Smooth muscle cell of bladder (primary cell): ENCODE data around the gene ABCD1. TPM values are rescaled to one million over a fixed set of nuclear protein-coding genes. Genes with fewer than 3 reads are reported as not detected.

Experiments
- total RNA-seq: library from RNA; depleted of rRNA; stranded (reverse); fragments of >200 nt; gene quantifications from 2 replicates; pipeline ENCODE4 v1.2.3, GENCODE V29; 2014

ABCD1 gene
- total RNA-seq: 7.3 and 11.2 TPM in 2 replicates

DNA sequence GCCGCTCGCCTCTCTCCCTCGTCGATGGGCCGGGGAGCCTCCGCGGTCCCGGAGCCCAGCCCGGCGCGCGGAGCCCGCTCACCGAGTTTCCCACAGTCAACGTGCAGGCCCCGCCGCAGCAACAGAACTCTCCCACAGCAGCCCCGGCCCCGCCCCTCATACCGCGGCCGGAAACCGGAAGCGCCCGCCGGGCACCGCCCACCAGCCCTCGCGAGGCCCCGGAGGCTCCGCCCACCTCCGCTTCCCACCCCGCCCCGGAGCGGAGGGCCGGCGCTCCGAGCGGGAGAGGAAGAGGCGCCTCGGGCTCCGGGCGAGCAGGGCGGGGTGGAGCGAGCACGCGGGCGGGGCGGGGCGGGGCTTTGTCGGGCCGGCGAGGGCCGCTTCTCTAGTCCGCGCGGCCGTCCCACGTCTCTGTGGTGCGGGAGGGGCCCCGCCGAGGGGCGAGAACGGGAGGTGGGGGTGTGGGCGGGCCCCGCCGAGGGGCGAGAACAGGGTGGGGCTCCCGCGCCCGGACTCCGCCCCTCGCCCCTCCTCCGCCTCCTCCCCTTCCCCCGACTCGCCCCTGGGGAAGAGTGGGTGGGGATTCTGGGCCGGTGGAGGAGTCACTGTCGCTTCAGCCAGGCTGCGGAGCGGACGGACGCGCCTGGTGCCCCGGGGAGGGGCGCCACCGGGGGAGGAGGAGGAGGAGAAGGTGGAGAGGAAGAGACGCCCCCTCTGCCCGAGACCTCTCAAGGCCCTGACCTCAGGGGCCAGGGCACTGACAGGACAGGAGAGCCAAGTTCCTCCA lies at the start of gene ABCD1, which contains the start of gene BCAP31:
Gene ABCD1, plus strand, starts transcription at position 605 of the 787 bp plus-strand sequence. CDS start 411 bp downstream, outside the sequence.
Gene BCAP31, minus strand, starts transcription at position 136 of the 787 bp plus-strand sequence. CDS start 1,143 bp downstream, outside the sequence.

DNA sequence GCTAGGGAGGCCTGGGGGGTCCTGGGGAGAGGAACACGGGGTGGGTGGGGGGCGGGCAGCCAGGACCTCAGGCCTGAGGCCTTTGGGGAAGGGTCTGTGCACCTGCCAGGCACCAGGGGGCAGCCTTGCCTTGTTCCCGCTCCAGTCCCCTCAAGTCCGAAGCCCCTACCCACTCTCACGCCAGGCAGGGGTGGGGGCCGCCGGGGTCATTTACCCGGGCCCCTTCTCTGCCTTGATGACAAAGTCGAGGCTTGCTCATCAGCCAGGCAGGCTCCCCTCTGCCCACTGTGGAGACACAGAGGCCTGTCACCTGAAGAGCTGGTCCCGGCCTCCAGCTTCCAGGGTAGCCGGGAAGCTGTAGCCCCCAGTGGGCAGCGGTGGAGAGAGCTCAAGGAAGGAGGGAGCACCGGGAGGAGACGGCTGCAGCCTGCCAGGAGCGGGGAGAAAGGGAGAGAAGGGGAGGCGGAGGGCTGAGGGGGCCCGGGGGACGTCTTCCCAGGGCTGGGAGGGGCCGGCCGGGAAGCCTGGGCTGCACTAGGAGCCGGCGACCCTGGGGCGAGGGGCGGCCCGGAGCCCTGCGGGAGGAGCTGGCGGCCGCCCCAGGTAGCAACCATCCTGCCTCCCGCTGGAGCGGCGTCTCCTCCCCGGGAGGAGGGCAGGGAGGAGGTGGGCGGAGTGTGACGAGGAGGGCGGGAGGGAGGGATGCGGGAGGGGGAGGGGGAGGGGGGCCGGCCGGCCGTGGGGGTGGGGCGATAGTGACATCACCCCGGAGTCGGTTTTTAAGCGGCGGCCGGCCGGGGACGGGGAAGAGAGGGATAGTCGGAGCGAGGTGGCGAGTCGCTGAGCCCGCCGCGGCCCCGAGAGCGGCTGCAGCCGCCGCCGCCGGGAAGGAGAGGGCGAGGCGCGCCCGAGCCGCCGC lies 37.3 kb upstream of the ABCD1 start, which contains the start of gene SLC6A8:
Gene SLC6A8, plus strand, starts transcription at position 806 of the 919 bp plus-strand sequence. CDS start 649 bp downstream, outside the sequence.

DNA sequence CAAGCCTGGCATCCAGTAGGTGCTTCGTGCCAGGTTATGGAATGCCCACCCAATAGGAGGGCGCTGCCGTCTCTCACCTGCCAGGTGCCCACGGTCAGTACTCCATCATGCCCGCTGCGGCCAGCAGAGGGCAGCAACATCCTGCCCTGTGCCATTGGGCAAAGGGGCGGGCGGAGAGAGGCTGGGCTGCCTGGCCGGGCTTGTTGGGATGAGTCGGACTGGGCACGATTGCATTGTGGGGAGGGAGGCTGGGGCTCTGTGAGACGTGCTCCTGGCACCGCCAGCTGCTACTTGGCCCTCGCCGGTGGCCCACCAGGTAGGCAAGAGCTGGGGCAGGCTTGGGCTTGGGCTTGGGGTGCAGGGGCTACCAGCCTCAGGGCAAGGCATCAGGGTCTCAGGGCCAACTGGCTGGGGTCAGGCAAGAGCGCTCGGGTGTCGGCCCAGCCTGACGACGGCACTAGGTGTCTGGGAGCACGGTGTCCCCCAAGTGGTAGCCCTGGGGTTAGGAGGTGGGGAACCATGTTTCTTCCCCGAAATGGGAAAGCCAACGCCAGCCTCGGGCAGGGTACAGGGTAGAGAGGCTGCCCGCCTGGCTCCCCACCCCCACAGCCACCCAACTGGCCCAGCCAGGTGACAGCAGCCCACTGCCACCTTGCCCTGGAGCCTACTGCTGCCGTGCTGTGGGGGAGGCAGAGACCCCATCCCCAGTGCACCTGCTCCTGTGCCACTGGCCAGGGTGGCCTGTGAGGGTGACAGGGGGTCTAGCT lies 39.5 kb downstream of the ABCD1 start, which contains the start of gene PLXNB3:
Gene PLXNB3, plus strand, starts transcription at position 261 of the 767 bp plus-strand sequence. CDS start 1,287 bp downstream, outside the sequence.

DNA sequence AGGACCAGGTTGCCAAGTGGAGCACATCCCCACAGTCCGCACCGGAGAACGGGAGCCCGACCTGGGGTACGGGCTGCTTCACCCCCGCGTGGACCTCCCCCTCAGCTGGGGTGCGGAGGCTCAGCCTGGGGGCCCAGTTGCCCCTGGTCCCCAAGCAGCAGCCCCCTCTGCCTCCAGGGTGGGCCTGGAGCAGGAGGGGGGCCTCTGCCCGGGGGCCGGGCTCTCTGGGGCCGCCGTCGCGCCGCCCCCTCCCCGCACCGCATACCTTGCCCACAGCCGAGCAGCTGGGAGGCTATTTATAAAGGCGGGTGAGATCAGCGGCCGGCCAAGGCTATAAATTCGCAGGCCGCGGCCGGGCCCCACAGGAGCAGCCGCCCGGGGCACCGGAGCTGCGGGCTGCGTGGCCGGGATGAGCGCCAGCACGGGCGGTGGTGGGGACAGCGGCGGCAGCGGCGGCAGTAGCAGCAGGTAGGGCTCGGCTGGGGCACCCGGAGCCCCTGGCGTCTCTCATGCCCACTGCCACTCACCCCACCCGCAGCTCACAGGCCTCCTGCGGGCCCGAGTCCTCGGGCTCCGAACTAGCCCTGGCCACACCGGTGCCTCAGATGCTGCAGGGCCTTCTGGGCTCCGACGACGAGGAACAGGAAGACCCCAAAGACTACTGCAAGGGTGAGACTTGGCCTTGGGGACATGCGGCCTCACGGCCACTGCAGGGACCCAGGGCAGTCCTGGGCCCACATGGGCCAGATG lies 56.2 kb downstream of the ABCD1 start, which contains the start of gene SRPK3:
Gene SRPK3, plus strand, starts transcription at position 364 of the 750 bp plus-strand sequence. Its CDS starts 46 bp downstream, at position 410.

Other genes starting within 250 kb of the ABCD1 start
- gene BGN, start 229.9 kb upstream of the ABCD1 start, total RNA-seq: 2.0 and 9.0 TPM in 2 replicates
- gene ATP2B3, start 207.2 kb upstream of the ABCD1 start, total RNA-seq: under 0.01 TPM in 1 of 2 replicates, not detected in the other
- gene CCNQ, start 125.7 kb upstream of the ABCD1 start, total RNA-seq: 33.7 and 40.0 TPM in 2 replicates
- gene DUSP9, start 77.7 kb upstream of the ABCD1 start, total RNA-seq: not detected in 2 replicates
- gene PNCK, start 51.0 kb upstream of the ABCD1 start, total RNA-seq: 0.14 and 0.74 TPM in 2 replicates
- 9.8 and 20.7 TPM in 2 replicates for gene SLC6A8, start 36.9 kb upstream of the ABCD1 start, total RNA-seq
- 133 and 217 TPM in 2 replicates for gene BCAP31, start 469 bp upstream of the ABCD1 start, total RNA-seq
- 1.3 and 3.9 TPM in 2 replicates for gene PLXNB3, start 39.4 kb downstream of the ABCD1 start, total RNA-seq
- gene SRPK3, start 56.2 kb downstream of the ABCD1 start, total RNA-seq: 0.43 and 0.74 TPM in 2 replicates
- gene IDH3G, start 69.5 kb downstream of the ABCD1 start, total RNA-seq: 47.7 and 52.5 TPM in 2 replicates
- gene SSR4, start 69.8 kb downstream of the ABCD1 start, total RNA-seq: 163 and 186 TPM in 2 replicates
- 0.14 and 0.18 TPM in 2 replicates for gene PDZD4, start 105.7 kb downstream of the ABCD1 start, total RNA-seq
- gene L1CAM, start 161.3 kb downstream of the ABCD1 start, total RNA-seq: 0.28 TPM in 2 replicates
- not detected in 2 replicates for gene AVPR2, start 179.8 kb downstream of the ABCD1 start, total RNA-seq
- 1.1 and 1.3 TPM in 2 replicates for gene ARHGAP4, start 201.4 kb downstream of the ABCD1 start, total RNA-seq
- gene NAA10, start 210.2 kb downstream of the ABCD1 start, total RNA-seq: 30.6 and 40.2 TPM in 2 replicates
- gene RENBP, start 219.8 kb downstream of the ABCD1 start, total RNA-seq: 2.0 and 2.6 TPM in 2 replicates
- gene HCFC1, start 247.0 kb downstream of the ABCD1 start, total RNA-seq: 7.4 and 9.2 TPM in 2 replicates
- gene TMEM187, start 247.9 kb downstream of the ABCD1 start, total RNA-seq: 6.4 and 8.2 TPM in 2 replicates